HepG2 (cell line): ENCODE results near the gene GGNBP2. TPM values are rescaled to one million over a fixed set of nuclear protein-coding genes. Genes with fewer than 3 reads are reported as not detected.

Experiments
- GABPB1 ChIP-seq: IDR thresholded peaks from 2 replicates; pipeline ENCODE4 v1.6.1; 2016; ENCODE audit warnings: mild to moderate bottlenecking, missing genetic modification reagents, moderate library complexity, missing compliant biosample characterization
- HNRNPUL1 ChIP-seq: fragments of 200-400 bp; formaldehyde crosslinking; IDR thresholded peaks from 2 replicates; pipeline ENCODE4 v1.6.1; 2017; ENCODE audit warnings: low read depth, mild to moderate bottlenecking, low read length, moderate library complexity
- HOXA3 ChIP-seq: sonication (generic); formaldehyde crosslinking; IDR thresholded peaks from 2 replicates; pipeline ENCODE4 v1.5.0; 2020; ENCODE audit warnings: missing genetic modification reagents
- MXD4 ChIP-seq: IDR thresholded peaks from 2 replicates; pipeline ENCODE4 v1.6.1; 2016; ENCODE audit warnings: mild to moderate bottlenecking, missing biosample characterization, missing genetic modification reagents
- RORA ChIP-seq: sonication (generic); formaldehyde crosslinking; IDR thresholded peaks from 2 replicates; pipeline ENCODE4 v1.5.0; 2020; ENCODE audit warnings: mild to moderate bottlenecking, missing genetic modification reagents, moderate library complexity
- SP140L ChIP-seq: sonication (generic); formaldehyde crosslinking; IDR thresholded peaks from 2 replicates; pipeline ENCODE4 v1.4.0; 2020; ENCODE audit warnings: missing genetic modification reagents, borderline replicate concordance
- ZMYM3 ChIP-seq: sonication (generic); formaldehyde crosslinking; IDR thresholded peaks from 2 replicates; pipeline ENCODE4 v1.5.1; 2020; ENCODE audit warnings: mild to moderate bottlenecking, missing genetic modification reagents
- ZNF124 ChIP-seq: sonication (generic); formaldehyde crosslinking; IDR thresholded peaks from 2 replicates; pipeline ENCODE4 v1.4.0; 2020; ENCODE audit warnings: missing genetic modification reagents
- ZNF496 ChIP-seq: sonication (generic); formaldehyde crosslinking; IDR thresholded peaks from 2 replicates; pipeline ENCODE4 v1.8.1; 2023; ENCODE audit warnings: mild to moderate bottlenecking, moderate library complexity, missing genetic modification reagents; ENCODE audit not compliant: insufficient replicate concordance
- ZNF501 ChIP-seq: sonication (generic); formaldehyde crosslinking; IDR thresholded peaks from 2 replicates; pipeline ENCODE4 v1.5.1; 2020; ENCODE audit warnings: mild to moderate bottlenecking, moderate library complexity, missing genetic modification reagents
- polyA plus RNA-seq, 8 experiments: library from polyadenylated mRNA; depleted of rRNA in 3 of 8; stranded (reverse) in 7 of 8; unstranded in 1 of 8; fragments of >200 nt; fragmentation: Illumina TruSeq in 4 of 8; extraction: Trizol in 4 of 8; gene quantifications; 2 replicates each; pipeline versions ENCODE4 v1.2.1 to v1.2.3, GENCODE V29; 2011 to 2016; ENCODE audit warnings: low read depth in 4 of 8, missing spikeins in 1 of 8, mixed read lengths in 1 of 8; ENCODE audit not compliant: insufficient read depth in 1 of 8
- total RNA-seq, 5 experiments: library from RNA; depleted of rRNA; stranded (reverse); fragments of >200 nt; fragmentation: Illumina TruSeq; extraction: Trizol; gene quantifications; 2 replicates each; pipeline ENCODE4 v1.2.3, GENCODE V29; 2016; ENCODE audit warnings: low read depth in 1 of 5
- TF ChIP-seq, protein P1 (sequence below): sonication (generic); formaldehyde crosslinking; IDR thresholded peaks from 2 replicates; pipeline ENCODE4 v1.4.0; 2020; ENCODE audit warnings: missing genetic modification reagents, borderline replicate concordance
- TF ChIP-seq, protein P2 (sequence below): sonication (generic); formaldehyde crosslinking; IDR thresholded peaks from 2 replicates; pipeline ENCODE4 v1.4.0; 2020; ENCODE audit warnings: missing genetic modification reagents, borderline replicate concordance
- TF ChIP-seq, protein P3 (sequence below): IDR thresholded peaks from 2 replicates; pipeline ENCODE4 v1.6.1; 2016; ENCODE audit warnings: missing biosample characterization, missing genetic modification reagents, low read depth
- TF ChIP-seq, protein P4 (sequence below): sonication (generic); formaldehyde crosslinking; IDR thresholded peaks from 2 replicates; pipeline ENCODE4 v1.4.0; 2020; ENCODE audit warnings: missing genetic modification reagents
- TF ChIP-seq, protein P5 (sequence below): sonication (generic); formaldehyde crosslinking; IDR thresholded peaks from 2 replicates; pipeline ENCODE4 v1.4.0; 2020; ENCODE audit warnings: missing genetic modification reagents, borderline replicate concordance

Gene GGNBP2
- total and polyA plus RNA-seq, 2 of the 13 experiments (the other 11 are each of a cell fraction or from before 2014, with no cell fraction given), result 53.3 to 84.2 TPM

- TF ChIP-seq, protein P1, sequence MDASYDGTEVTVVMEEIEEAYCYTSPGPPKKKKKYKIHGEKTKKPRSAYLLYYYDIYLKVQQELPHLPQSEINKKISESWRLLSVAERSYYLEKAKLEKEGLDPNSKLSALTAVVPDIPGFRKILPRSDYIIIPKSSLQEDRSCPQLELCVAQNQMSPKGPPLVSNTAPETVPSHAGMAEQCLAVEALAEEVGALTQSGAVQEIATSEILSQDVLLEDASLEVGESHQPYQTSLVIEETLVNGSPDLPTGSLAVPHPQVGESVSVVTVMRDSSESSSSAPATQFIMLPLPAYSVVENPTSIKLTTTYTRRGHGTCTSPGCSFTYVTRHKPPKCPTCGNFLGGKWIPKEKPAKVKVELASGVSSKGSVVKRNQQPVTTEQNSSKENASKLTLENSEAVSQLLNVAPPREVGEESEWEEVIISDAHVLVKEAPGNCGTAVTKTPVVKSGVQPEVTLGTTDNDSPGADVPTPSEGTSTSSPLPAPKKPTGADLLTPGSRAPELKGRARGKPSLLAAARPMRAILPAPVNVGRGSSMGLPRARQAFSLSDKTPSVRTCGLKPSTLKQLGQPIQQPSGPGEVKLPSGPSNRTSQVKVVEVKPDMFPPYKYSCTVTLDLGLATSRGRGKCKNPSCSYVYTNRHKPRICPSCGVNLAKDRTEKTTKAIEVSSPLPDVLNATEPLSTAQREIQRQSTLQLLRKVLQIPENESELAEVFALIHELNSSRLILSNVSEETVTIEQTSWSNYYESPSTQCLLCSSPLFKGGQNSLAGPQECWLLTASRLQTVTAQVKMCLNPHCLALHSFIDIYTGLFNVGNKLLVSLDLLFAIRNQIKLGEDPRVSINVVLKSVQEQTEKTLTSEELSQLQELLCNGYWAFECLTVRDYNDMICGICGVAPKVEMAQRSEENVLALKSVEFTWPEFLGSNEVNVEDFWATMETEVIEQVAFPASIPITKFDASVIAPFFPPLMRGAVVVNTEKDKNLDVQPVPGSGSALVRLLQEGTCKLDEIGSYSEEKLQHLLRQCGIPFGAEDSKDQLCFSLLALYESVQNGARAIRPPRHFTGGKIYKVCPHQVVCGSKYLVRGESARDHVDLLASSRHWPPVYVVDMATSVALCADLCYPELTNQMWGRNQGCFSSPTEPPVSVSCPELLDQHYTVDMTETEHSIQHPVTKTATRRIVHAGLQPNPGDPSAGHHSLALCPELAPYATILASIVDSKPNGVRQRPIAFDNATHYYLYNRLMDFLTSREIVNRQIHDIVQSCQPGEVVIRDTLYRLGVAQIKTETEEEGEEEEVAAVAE, result peak; percentile 62; the same call in 1 of the 2 replicates
- no peak for TF ChIP-seq SP140L (CRISPR knock-in tag)
- TF ChIP-seq, protein P2, sequence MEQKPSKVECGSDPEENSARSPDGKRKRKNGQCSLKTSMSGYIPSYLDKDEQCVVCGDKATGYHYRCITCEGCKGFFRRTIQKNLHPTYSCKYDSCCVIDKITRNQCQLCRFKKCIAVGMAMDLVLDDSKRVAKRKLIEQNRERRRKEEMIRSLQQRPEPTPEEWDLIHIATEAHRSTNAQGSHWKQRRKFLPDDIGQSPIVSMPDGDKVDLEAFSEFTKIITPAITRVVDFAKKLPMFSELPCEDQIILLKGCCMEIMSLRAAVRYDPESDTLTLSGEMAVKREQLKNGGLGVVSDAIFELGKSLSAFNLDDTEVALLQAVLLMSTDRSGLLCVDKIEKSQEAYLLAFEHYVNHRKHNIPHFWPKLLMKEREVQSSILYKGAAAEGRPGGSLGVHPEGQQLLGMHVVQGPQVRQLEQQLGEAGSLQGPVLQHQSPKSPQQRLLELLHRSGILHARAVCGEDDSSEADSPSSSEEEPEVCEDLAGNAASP, result no peak
- TF ChIP-seq, protein P3, sequence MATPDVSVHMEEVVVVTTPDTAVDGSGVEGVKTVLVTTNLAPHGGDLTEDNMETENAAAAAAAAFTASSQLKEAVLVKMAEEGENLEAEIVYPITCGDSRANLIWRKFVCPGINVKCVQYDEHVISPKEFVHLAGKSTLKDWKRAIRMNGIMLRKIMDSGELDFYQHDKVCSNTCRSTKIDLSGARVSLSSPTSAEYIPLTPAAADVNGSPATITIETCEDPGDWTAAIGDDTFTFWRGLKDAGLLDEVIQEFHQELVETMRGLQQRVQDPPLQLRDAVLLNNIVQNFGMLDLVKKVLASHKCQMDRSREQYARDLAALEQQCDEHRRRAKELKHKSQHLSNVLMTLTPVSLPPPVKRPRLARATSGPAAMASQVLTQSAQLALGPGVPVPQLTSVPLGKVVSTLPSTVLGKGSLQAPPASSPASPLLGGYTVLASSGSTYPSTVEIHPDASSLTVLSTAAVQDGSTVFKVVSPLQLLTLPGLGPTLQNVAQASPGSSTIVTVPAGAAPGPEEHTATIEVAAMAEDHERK (CRISPR knock-in tag), result no peak
- peak; percentile 71; the same call in 1 of the 2 replicates for TF ChIP-seq GABPB1 (CRISPR knock-in tag)
- no peak for TF ChIP-seq MXD4 (CRISPR knock-in tag)
- TF ChIP-seq HOXA3 (CRISPR knock-in tag), result no peak
- no peak for TF ChIP-seq ZNF496 (CRISPR knock-in tag)
- TF ChIP-seq HNRNPUL1, result no peak
- TF ChIP-seq, protein P4, sequence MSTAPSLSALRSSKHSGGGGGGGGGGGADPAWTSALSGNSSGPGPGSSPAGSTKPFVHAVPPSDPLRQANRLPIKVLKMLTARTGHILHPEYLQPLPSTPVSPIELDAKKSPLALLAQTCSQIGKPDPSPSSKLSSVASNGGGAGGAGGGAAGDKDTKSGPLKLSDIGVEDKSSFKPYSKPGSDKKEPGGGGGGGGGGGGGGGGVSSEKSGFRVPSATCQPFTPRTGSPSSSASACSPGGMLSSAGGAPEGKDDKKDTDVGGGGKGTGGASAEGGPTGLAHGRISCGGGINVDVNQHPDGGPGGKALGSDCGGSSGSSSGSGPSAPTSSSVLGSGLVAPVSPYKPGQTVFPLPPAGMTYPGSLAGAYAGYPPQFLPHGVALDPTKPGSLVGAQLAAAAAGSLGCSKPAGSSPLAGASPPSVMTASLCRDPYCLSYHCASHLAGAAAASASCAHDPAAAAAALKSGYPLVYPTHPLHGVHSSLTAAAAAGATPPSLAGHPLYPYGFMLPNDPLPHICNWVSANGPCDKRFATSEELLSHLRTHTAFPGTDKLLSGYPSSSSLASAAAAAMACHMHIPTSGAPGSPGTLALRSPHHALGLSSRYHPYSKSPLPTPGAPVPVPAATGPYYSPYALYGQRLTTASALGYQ (CRISPR knock-in tag), result peak; percentile 16; the same call in 1 of the 2 replicates
- TF ChIP-seq, protein P5, sequence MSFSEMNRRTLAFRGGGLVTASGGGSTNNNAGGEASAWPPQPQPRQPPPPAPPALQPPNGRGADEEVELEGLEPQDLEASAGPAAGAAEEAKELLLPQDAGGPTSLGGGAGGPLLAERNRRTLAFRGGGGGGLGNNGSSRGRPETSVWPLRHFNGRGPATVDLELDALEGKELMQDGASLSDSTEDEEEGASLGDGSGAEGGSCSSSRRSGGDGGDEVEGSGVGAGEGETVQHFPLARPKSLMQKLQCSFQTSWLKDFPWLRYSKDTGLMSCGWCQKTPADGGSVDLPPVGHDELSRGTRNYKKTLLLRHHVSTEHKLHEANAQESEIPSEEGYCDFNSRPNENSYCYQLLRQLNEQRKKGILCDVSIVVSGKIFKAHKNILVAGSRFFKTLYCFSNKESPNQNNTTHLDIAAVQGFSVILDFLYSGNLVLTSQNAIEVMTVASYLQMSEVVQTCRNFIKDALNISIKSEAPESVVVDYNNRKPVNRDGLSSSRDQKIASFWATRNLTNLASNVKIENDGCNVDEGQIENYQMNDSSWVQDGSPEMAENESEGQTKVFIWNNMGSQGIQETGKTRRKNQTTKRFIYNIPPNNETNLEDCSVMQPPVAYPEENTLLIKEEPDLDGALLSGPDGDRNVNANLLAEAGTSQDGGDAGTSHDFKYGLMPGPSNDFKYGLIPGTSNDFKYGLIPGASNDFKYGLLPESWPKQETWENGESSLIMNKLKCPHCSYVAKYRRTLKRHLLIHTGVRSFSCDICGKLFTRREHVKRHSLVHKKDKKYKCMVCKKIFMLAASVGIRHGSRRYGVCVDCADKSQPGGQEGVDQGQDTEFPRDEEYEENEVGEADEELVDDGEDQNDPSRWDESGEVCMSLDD (CRISPR knock-in tag), result no peak; the same call in 1 of the 2 replicates
- TF ChIP-seq ZMYM3 (CRISPR knock-in tag), result 0 out of 2 replicates have a peak, but pooled peaks have one; percentile 23
- no peak for TF ChIP-seq ZNF124
- no peak for TF ChIP-seq RORA (CRISPR knock-in tag)
- TF ChIP-seq ZNF501 (CRISPR knock-in tag), result peak; percentile 70; the same call in 1 of the 2 replicates
These were observed at the start of gene GGNBP2 (continued) for GRCh38 chr17:36544307-36545076.
